Stimulated activated CD4-positive, alpha-beta T cell treated with anti-CD3 and anti-CD28 coated beads, Interleukin-1b, Interleukin-23, amount 100 ng/mL, for 24 hours (primary cell): ENCODE measurements around the gene IL7R.
"Not testable (repeated sequence)": the region's sequence is repeated elsewhere in the genome, so short reads cannot be mapped to it uniquely, and the experiment has no call there.

Experiments
- DNase-seq, 4 experiments: peaks; one replicate each; pipeline ENCODE4 v3.0.0-alpha.2; 2020; ENCODE audit warnings: low read depth in 4 of 4, low spot score in 1 of 4

Gene IL7R

DNA sequence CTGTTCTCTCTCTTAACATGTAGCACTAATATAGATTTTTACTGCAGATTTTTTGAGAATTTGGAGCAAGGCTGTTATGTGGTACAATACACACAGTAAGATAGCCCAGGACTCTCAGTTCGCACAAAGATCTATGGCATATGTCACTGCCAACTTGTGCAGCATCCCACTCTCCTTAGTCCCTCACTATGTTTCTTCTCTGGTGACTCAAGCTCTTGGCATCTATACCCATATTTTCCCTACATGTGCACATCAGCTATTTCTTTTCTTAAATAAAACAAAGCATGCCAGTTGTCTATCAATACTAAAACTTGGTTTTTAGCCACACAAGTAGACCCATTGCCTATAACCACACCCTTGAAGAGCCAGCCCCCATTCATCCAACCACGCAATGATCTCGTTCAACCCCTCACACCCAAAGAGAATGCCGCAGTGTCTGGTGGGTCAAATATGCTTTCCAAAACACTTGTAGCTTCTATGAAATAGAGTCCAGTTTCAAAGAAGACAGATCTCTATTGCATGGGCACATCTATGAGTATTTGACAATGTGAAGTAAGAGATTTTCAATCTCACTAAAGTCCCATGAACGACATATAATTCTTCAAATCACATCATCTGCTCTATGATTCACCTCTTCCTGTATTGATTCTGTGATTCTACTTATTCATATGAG, 18.2 kb upstream of the IL7R start:
- no peak for DNase-seq

- DNase-seq = no peak
Observed at GRCh38 chr5:35842856-35843255, 13.8 kb upstream of the IL7R start.

GRCh38 chr5:35845508-35845907, 11.2 kb upstream of the IL7R start:
- not testable (repeated sequence) for DNase-seq

DNA sequence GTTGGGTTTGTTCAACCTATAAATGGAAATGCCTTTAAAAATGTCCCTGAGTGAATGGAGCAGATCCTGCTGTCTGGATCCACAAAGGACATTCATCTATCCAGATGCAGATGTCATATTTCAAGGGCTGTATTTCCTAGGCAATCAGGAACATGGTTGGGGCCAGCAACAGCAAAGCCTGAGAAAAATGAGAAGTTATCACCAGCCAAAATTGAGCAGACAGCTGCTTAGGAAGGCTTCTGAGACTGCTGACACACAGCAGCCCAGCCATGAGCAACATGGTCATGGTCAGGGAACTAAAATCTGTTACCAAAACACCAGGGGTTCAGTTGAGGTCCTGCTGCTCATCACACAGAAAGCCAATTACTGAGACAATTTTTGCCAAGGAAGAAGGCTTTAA, 9.2 kb upstream of the IL7R start:
- no peak for DNase-seq

- DNase-seq = no peak
Observed at GRCh38 chr5:35847961-35848360, 8.7 kb upstream of the IL7R start.

DNA sequence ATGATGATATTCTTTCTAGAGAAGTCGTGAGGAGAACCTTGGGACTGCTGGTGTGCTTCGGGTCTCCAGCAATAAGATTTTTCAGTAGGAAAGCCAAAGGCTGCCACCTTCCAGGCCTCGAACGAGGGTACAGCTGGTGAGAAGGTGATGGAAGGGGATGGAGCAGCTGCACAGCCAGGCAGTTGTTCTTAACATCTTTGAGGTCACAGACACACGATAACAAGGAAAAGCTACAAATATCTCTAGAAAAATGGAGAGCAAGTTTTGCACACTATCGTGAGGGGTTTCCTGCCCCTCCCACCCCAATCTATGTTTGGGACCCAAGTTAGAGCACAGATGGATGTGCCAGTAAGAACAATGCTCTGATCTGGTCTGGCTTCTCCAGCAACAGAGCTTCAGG, 6.8 kb upstream of the IL7R start:
- no peak for DNase-seq

GRCh38 chr5:35850967-35851680, 5.6 kb upstream of the IL7R start:
- no peak for DNase-seq

GRCh38 chr5:35852084-35852734, 4.5 kb upstream of the IL7R start:
- peak in 1 of 4 experiments; percentile 38 for DNase-seq

- DNase-seq = no peak
Observed at GRCh38 chr5:35852773-35853172, 3.9 kb upstream of the IL7R start.

DNA sequence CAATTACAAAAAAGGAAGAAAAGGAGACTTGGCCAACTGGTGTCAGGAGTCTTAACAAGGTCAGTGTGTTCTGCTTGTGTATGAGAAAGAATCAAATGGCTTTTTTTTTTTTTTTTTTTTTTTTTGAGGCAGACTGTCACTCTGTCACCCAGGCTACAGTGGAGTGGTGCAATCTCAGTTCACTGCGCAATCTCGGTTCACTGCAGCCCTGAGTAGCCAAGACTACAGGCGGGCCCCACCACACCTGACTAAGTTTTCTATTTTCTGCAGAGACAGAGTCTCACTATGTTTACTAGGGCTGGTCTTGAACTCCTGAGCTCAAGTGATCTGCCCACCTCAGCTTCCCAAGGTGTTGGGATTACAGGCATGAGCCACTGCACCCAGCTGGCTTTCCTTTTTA, 3.1 kb upstream of the IL7R start:
- peak in 3 of 4 experiments; percentile 42 to 45 (median 44) for DNase-seq

GRCh38 chr5:35854248-35854647, 2.4 kb upstream of the IL7R start:
- peak in 2 of 4 experiments; percentile 34 to 46 for DNase-seq

DNA sequence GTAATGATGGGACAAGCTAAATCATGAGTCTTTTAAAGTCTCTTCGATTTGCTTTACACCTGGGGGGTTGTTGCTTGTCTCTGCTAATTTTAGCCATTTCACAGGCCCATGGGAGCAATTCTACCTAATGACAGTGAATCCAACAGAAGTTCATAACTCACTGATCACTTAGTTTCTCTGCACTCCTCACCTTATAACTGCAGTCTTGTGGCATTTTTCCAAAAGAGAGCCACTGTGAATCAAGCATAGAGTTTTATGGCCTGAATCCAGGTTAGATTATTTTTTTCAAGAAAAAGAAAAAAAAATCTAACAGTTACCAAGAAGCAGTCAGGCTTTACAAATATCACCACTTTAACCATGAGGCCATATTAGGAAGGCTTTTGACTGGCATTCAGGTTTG, 1.5 kb upstream of the IL7R start:
- DNase-seq = no peak

GRCh38 chr5:35856186-35856764, 416 bp upstream of the IL7R start:
- DNase-seq = not testable (repeated sequence)

DNA sequence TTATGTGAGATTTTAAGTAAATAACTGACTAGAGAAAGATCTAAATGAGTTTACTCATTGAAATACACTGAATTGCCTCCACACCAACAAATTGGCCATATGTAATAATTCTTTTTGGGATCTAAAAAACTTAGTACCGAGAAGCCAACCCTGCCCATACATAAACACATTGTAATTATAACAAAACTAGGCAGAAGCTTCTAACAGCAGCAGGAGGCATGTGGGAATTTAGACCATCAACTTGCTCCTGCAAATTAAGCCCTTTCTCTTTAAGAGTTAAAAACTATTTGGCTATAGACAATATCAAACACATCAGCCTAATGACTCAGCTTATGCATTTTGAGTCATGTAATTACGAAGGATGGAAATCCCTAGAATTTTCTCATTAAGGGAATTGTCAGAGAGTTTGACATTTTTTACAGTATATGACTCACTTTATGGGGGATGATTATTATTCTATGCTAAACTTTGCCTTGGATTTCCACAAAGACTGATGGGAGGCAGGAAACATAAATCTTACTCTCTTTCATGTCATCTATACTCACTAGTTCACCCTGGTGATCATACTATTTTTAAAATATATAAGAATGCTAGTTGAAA, 1.0 kb downstream of the IL7R start:
- DNase-seq = no peak

DNA sequence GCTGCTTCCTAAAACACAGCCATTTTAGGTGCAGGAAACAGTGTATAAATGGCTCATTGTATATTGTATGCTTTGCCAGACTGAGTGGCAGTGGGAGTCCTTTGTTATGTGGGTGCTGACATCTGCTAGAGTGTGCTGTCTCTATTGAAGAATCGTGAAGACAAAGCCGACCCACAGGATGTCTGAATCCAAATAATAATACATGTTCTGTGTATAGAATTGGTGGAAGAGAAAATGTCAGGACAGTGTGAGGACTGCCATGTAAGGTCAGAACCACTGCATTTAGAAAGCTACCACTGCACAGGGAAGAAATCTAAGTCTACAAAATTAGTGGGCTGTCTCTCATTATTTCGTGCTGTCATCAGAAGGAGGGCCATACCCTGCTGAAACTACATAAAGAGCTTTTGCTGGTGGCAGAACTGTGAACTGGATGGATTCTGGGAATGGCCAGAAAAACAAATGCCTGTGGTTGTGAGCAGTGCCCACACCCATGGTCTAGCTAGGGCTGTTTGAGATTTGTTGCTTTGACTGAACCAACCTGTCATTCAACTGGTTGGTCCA, 2.5 kb downstream of the IL7R start:
- no peak for DNase-seq

- DNase-seq = no peak
Observed at GRCh38 chr5:35860686-35861085, 4.0 kb downstream of the IL7R start.

GRCh38 chr5:35861718-35862117, 5.0 kb downstream of the IL7R start:
- no peak for DNase-seq

DNA sequence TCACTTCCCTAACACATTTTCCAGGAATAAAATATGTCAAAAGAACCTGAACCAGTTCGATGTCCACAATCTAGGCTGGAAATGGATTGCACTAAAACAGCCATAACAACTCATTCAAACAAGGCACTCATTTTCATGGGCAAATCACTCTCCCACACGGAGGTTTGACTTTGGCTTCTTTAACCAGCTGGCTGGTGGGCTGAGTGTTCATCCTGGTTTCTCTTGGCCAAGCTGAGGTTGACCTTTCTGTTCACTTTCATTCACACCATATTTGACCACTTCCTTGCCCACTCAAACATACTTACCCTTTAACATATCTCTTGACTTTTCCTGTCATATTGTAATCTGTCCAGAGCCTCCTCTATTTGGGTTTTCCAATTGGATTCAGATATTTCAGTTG, 5.4 kb downstream of the IL7R start:
- DNase-seq = no peak

DNA sequence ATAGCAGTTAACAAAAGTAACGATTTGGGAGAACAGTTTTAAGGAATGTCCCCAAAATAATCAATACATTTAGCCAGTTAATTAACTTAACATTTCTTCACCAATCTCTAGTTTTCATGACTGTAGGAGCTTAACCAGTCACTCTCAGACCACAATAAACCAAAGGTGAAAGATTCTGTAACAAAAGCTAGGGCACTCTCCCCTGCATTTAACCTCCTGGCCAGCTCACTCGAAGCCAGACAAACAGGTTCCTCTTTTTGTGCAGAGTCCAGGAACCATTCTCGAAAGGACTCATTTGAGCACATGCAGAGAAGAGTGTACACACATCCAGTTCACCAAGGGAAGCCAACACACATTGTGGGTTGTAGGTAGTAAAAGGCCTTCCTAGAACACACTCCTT, 6.5 kb downstream of the IL7R start:
- no peak for DNase-seq

DNA sequence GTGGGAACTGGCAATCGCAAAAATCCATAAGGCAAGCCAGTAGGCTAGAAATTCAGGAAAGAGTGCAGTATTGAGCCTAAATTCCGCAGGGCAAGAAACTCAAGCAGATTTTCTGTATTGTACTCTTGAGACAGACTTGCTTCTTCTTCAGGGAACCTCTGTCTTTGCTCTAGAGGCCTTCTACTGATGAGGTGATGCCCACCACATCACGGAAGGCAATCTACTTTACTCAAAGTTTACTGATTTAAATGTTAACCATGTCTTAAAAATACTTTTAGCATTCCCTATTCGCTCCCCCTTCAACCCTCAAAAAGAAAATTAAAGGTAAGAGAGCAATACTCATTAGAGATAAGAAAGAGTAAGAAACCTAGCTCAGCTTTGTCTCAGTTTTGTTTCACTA, 11.3 kb downstream of the IL7R start:
- no peak for DNase-seq

- no peak for DNase-seq
Observed at GRCh38 chr5:35869685-35870277, 13.1 kb downstream of the IL7R start.
